Measurements from ENCODE around the gene FAM83C.
"Not testable (repeated sequence)": the region's sequence is repeated elsewhere in the genome, so short reads cannot be mapped to it uniquely, and the experiment has no call there.

Gene FAM83C

DNA sequence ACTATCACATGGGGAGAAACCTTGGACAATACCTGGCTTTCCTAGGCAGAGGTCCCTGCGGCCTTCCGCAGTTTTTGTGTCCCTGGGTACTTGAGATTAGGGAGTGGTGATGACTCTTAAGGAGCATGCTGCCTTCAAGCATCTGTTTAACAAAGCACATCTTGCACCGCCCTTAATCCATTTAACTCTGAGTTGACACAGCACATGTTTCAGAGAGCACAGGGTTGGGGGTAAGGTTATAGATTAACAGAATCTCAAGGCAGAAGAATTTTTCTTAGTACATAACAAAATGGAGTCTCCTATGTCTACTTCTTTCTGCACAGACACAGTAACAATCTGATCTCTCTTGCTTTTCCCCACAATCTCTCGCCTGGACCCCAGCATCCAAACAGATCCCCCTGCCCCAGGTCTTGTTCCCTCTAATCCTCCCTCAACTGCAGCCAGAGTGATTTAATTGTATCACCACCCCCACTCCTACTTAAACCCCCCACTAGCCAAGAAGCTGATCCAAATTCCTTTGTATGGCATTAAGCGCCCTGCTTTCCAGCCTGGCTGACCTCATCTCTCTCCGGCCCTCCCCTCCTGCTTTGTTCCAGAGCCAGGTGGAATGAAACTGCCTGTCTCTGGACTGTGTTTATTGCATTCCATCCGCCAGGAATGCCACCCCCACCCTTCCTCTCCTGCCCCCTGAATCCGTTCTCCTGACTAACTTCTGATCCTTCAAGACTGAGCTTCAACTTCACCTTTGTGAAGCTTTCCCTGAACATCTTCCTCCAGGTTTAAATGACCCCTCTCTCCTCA is 29.3 kb downstream of the FAM83C start:
- not testable (repeated sequence) for H3K36me3 ChIP-seq (replicated peaks)

DNA sequence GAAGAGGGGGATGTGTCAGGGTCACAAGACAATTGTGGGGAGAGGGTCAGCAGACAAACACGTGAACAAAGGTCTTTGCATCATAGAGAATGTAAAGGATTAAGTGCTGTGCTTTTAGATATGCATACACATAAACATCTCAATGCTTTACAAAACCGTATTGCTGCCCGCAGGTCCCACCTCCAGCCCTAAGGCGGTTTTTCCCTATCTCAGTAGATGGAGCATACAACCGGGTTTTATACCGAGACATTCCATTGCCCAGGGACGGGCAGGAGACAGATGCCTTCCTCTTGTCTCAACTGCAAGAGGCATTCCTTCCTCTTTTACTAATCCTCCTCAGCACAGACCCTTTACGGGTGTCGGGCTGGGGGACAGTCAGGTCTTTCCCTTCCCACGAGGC is 29.9 kb downstream of the FAM83C start:
- H3K27me3 ChIP-seq (replicated peaks); H3K27ac ChIP-seq; H3K4me3 ChIP-seq (ENCODE audit: low read depth, low read length); H3K36me3 ChIP-seq (replicated peaks); DNase-seq; in situ Hi-C loops (cut with HindIII; ENCODE audit: low pct_ligation_motif_present, low sequenced_read_pairs): not testable (repeated sequence)

More for the DNA sequence above, 29.3 kb downstream of the FAM83C start:
- DNase-seq; H3K4me3 ChIP-seq (ENCODE audit: low read depth, low read length); H3K27ac ChIP-seq; H3K27me3 ChIP-seq (replicated peaks); in situ Hi-C loops (cut with HindIII; ENCODE audit: low pct_ligation_motif_present, low sequenced_read_pairs): not testable (repeated sequence)
- TF ChIP-seq, protein P1, sequence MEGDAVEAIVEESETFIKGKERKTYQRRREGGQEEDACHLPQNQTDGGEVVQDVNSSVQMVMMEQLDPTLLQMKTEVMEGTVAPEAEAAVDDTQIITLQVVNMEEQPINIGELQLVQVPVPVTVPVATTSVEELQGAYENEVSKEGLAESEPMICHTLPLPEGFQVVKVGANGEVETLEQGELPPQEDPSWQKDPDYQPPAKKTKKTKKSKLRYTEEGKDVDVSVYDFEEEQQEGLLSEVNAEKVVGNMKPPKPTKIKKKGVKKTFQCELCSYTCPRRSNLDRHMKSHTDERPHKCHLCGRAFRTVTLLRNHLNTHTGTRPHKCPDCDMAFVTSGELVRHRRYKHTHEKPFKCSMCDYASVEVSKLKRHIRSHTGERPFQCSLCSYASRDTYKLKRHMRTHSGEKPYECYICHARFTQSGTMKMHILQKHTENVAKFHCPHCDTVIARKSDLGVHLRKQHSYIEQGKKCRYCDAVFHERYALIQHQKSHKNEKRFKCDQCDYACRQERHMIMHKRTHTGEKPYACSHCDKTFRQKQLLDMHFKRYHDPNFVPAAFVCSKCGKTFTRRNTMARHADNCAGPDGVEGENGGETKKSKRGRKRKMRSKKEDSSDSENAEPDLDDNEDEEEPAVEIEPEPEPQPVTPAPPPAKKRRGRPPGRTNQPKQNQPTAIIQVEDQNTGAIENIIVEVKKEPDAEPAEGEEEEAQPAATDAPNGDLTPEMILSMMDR (IDR thresholded peaks at IDR 0.05; ENCODE audit: low read depth, low read length, missing control alignments): peak; percentile 23

DNA sequence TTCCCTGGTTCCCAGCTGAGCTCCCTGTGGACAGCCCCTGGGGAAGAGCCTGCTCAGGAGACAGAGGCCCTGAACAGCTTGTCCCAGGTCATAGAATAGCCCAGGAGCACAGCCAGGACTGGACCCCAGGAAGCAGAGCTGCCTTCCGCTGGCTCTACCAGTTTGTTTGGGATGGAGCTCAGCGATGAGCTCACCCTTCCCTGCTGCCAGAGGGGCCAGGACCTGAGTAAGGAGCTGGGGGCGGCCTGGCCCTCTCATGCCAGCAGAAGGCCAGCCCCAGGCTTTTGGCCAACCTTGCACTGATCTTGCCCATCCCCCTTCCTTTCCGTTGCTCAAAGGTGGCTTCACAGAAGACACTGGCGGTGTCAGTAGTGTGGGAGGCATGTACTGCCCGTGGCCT is 31.8 kb downstream of the FAM83C start:
- no peaks in the 10 kb centered on the region for H3K27me3 ChIP-seq (replicated peaks)
- H3K4me3 ChIP-seq (ENCODE audit: low read depth, low read length): no peak overlapping the region
- TF ChIP-seq, protein P1 (IDR thresholded peaks at IDR 0.05; ENCODE audit: low read depth, low read length, missing control alignments): no peak
- no peak overlapping the region for H3K27ac ChIP-seq
- no peak for DNase-seq
- in situ Hi-C loops (cut with HindIII; ENCODE audit: low pct_ligation_motif_present, low sequenced_read_pairs): no loop called here
- no peaks in the 10 kb centered on the region for H3K36me3 ChIP-seq (replicated peaks)

DNA sequence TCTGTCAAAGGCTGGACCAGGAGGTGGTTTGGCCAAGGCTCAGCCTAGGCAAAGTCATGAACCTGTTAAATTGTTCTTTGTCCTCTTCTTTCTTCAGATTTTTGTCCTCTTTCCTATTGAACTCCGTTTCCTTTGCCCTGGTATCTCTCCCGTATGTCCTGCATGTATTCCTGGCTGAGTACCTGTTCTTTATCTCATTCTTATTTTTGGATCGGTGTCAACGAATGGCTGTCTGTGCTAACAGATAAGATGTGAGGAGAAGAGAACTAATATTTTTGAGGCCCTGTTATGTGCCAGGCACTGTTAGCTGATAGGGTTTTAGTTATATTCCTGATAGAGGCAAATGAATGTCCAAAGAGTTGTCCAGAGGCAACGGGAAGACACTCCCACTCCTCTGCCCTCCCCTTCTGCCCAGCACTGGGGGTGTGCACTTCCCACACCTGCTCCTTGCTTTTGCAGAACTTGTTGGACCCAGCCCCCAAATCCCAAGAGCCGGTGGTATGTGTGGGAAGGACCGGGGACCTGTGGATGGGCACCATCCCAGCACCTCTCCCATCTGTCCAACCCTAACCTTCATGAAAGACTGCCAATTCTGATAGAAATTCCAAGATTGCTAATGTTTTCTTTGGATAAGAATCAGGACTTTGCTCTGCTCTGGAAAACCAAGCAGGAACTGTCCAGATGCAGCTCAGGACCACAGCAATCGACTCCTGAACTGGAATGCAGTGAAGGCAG is 34.9 kb downstream of the FAM83C start:
- DNase-seq: no peak

DNA sequence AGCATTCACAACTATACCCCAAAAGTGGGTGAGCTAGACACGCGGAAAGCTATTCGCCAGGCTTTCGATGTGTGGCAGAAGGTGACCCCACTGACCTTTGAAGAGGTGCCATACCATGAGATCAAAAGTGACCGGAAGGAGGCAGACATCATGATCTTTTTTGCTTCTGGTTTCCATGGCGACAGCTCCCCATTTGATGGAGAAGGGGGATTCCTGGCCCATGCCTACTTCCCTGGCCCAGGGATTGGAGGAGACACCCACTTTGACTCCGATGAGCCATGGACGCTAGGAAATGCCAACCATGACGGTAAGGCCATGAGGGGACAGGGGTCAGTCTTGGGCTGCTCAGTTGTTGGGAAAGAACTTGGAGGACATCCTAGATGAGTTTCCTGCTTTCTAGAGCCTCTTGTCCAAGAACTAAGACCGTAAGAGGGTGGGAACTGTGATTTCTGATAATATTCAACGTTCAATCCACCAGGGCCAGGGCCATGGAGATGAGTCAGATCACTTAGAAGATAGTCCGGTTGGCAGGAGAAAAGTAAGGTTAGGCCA is 37.7 kb downstream of the FAM83C start:
- Histone ChIP-seq H3K4me3 (ENCODE audit: low read depth, low read length) (no peak overlapping the region), H3K27me3 (replicated peaks) (no peaks in the 10 kb centered on the region), H3K36me3 (replicated peaks) (no peaks in the 10 kb centered on the region), H3K27ac (no peak overlapping the region)
- TF ChIP-seq, protein P1 (IDR thresholded peaks at IDR 0.05; ENCODE audit: low read depth, low read length, missing control alignments): no peak
- DNase-seq: no peak
- in situ Hi-C loops (cut with HindIII; ENCODE audit: low pct_ligation_motif_present, low sequenced_read_pairs): no loop called here

More for the DNA sequence above, 34.9 kb downstream of the FAM83C start:
- Histone ChIP-seq H3K4me3 (ENCODE audit: low read depth, low read length) (no peak overlapping the region), H3K27ac (no peak overlapping the region), H3K36me3 (replicated peaks) (no peaks in the 10 kb centered on the region), H3K27me3 (replicated peaks) (no peaks in the 10 kb centered on the region)
- TF ChIP-seq, protein P1 (IDR thresholded peaks at IDR 0.05; ENCODE audit: low read depth, low read length, missing control alignments): no peak
- in situ Hi-C loops (cut with HindIII; ENCODE audit: low pct_ligation_motif_present, low sequenced_read_pairs): no loop called here

DNA sequence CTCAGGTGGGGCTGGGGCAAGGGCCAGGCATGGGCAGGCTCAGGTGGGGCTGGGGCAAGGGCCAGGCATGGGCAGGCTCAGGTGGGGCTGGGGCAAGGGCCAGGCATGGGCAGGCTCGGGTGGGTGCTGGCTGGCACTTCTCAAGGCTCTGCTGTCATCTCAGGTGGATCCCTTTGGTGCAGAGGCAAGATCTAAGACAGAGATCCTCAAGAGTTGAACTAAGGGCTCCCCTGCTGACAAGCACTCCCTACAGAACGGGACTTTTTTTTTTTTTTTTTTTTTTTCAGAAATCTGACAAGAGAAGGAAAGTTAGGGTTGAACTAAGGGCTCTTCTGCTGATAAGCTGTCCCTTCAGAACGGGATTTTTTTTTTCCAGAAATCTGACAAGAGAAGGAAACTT is 39.2 kb downstream of the FAM83C start:
- Histone ChIP-seq H3K27me3 (replicated peaks) (no peaks in the 10 kb centered on the region), H3K36me3 (replicated peaks) (no peaks in the 10 kb centered on the region), H3K27ac (no peak overlapping the region), H3K4me3 (ENCODE audit: low read depth, low read length) (no peak overlapping the region)
- in situ Hi-C loops (cut with HindIII; ENCODE audit: low pct_ligation_motif_present, low sequenced_read_pairs): no loop called here
- no peak for DNase-seq
- TF ChIP-seq, protein P1 (IDR thresholded peaks at IDR 0.05; ENCODE audit: low read depth, low read length, missing control alignments): no peak

DNA sequence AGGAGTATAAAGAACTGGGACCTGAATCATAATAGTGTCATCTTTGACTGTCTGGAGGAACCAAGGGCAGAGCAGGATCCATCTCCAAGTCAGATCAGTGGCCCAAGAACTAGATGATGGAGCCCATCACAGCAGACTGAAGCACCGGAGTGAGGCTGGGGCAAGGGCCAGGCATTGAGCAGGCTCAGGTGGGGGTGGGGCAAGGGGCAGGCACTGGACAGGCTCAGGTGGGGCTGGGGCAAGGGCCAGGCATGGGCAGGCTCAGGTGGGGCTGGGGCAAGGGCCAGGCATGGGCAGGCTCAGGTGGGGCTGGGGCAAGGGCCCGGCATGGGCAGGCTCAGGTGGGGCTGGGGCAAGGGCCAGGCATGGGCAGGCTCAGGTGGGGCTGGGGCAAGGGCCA is 39.6 kb downstream of the FAM83C start:
- in situ Hi-C loops (cut with HindIII; ENCODE audit: low pct_ligation_motif_present, low sequenced_read_pairs); H3K4me3 ChIP-seq (ENCODE audit: low read depth, low read length); DNase-seq; H3K27me3 ChIP-seq (replicated peaks); H3K36me3 ChIP-seq (replicated peaks); H3K27ac ChIP-seq: not testable (repeated sequence)

All from brain microvascular endothelial cell (primary cell).